ENCODE results near the gene ACVR1. TPM values are rescaled to one million over a fixed set of nuclear protein-coding genes. Genes with fewer than 3 reads are reported as not detected.
A peak's percentile ranks its signal among the peaks of the same experiment; 100 is the strongest.

ACVR1 gene
- total and polyA plus RNA-seq, 4 donors: 21.1 to 24.8 (median 23.2) TPM

DNA sequence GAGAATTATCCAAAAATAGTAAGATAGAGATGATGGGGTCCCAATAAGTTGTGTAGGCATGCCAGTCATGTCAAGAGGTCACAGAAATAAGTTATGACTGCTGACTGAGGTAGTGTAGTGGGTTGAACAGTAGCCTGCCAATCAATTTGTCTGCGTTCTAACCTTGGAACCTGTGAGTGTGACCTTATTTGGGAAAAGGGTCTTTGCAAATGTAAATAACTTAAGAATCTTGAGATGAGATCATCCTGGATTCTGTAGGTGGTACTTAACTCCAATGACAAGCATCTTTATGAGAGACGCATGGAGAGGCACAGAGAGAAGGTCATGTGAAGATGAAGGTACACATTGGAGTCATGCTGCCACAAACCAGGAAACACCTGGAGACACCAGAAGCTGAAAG lies 31.0 kb downstream of the ACVR1 start:
- 86% methylated on average over 2 of the region's 2 CpGs for WGBS (ENCODE audit: insufficient coverage)
- Histone ChIP-seq H3K27ac (ENCODE audit: low read depth, low read length) (no peak overlapping the region), H3K9me3 (ENCODE audit: control insufficient read depth, insufficient read depth, low read length) (no peaks in the 10 kb centered on the region), H3K4me1 (ENCODE audit: control insufficient read depth, insufficient read depth, low read length) (peaks cover 5% of the 10 kb centered on the region), H3K36me3 (ENCODE audit: control insufficient read depth, insufficient read depth, low read length) (no peaks in the 10 kb centered on the region), H3K27me3 (ENCODE audit: control insufficient read depth, insufficient read depth, low read length) (no peaks in the 10 kb centered on the region), H3K4me3 (ENCODE audit: low read depth, low read length) (no peak overlapping the region)
- DNase-seq (ENCODE audit: low read depth in 4 of 6, low spot score in 6 of 6): no peak

DNA sequence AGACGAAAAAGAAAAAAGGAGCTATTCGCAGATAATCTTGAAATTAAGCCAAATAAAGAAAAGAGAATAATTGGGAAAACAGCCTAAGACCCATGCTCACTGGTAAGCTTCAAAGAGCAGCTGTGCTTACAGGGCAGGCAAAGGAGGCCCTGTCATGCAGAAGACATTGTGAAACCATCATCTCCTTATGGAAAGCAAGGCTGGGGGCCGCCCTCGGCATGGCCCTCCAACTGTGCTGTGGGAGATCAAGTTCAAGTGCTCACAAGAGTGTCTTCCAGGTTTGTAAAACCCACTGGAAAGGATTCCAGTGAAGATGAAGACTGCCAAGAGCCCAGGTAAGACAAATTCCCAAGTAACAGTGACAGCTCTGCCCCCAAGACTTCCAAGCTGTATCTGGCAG lies 32.2 kb downstream of the ACVR1 start:
- Histone ChIP-seq H3K9me3 (ENCODE audit: control insufficient read depth, insufficient read depth, low read length) (no peaks in the 10 kb centered on the region), H3K27ac (ENCODE audit: low read depth, low read length) (no peak overlapping the region), H3K27me3 (ENCODE audit: control insufficient read depth, insufficient read depth, low read length) (no peaks in the 10 kb centered on the region), H3K36me3 (ENCODE audit: control insufficient read depth, insufficient read depth, low read length) (no peaks in the 10 kb centered on the region), H3K4me1 (ENCODE audit: control insufficient read depth, insufficient read depth, low read length) (peaks cover 11% of the 10 kb centered on the region), H3K4me3 (ENCODE audit: low read depth, low read length) (no peak overlapping the region)
- DNase-seq (ENCODE audit: low read depth in 4 of 6, low spot score in 6 of 6): peak in 1 of 6 donors; percentile 25
- WGBS (ENCODE audit: insufficient coverage): 44% methylated on average over 2 of the region's 4 CpGs

DNA sequence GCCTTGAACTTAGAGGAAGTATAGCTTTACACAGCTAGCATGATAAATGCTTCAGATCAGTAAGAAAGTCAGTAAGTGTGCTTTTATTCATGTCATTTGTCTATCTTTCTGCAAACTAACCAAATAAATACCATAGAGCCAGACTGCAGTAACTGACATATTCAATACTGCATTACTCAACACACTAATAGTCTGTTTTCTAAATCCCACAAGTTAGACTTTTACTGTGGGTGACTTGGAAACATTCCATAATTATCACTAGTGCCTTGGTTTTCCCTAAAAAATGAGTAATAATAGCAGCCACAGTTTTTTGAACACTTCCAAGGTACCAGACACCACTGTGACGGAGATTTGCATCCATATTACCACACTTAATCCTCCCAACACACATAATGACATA lies 33.0 kb downstream of the ACVR1 start:
- Histone ChIP-seq H3K9me3 (ENCODE audit: control insufficient read depth, insufficient read depth, low read length) (no peaks in the 10 kb centered on the region), H3K27me3 (ENCODE audit: control insufficient read depth, insufficient read depth, low read length) (no peaks in the 10 kb centered on the region), H3K36me3 (ENCODE audit: control insufficient read depth, insufficient read depth, low read length) (no peaks in the 10 kb centered on the region), H3K4me1 (ENCODE audit: control insufficient read depth, insufficient read depth, low read length) (peaks cover 17% of the 10 kb centered on the region), H3K27ac (ENCODE audit: low read depth, low read length) (no peak overlapping the region), H3K4me3 (ENCODE audit: low read depth, low read length) (no peak overlapping the region)
- DNase-seq (ENCODE audit: low read depth in 4 of 6, low spot score in 6 of 6): no peak
- WGBS (ENCODE audit: insufficient coverage): 100% methylated on average over 1 of the region's 1 CpG

DNA sequence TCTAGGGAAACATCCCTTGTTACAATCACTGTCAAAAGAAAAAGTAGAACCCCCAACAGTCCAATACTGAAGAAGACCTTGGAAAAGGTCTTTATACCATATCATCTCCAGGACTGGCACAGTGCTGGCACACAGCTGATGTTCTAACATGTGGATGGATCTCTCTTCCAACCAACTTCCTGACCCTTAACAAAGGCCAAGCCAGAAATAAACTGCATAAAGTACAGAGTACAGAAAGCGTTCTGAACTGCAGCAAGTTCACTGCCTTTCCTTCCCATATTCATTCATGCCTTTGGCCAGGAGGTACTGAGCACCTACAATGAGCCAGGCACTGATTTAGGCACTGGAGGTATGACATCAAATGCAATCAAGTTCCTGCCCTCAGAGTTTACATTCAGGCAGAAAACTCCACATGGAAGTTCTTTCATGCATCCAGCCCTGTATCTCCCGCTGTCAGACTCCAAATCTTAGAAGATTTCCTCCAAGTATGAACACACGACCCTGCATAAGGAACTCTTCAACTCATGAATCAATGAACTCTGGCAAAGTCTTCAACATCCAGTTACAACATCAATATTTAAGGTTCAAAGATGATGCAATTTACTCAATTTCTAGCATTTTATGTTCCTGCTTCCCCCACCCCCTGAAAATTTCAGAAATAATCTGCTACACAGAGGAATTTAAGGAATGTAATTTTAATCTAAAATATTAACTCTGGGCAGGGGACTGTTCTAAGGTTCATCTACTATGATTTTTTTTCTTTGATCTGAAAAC lies 33.8 kb downstream of the ACVR1 start:
- Histone ChIP-seq H3K4me1 (ENCODE audit: control insufficient read depth, insufficient read depth, low read length) (peaks cover 21% of the 10 kb centered on the region), H3K36me3 (ENCODE audit: control insufficient read depth, insufficient read depth, low read length) (no peaks in the 10 kb centered on the region), H3K27me3 (ENCODE audit: control insufficient read depth, insufficient read depth, low read length) (no peaks in the 10 kb centered on the region), H3K4me3 (ENCODE audit: low read depth, low read length) (no peak overlapping the region), H3K27ac (ENCODE audit: low read depth, low read length) (no peak overlapping the region), H3K9me3 (ENCODE audit: control insufficient read depth, insufficient read depth, low read length) (no peaks in the 10 kb centered on the region)
- no peak for DNase-seq (ENCODE audit: low read depth in 4 of 6, low spot score in 6 of 6)
- 94% methylated on average over 3 of the region's 3 CpGs for WGBS (ENCODE audit: insufficient coverage)

DNA sequence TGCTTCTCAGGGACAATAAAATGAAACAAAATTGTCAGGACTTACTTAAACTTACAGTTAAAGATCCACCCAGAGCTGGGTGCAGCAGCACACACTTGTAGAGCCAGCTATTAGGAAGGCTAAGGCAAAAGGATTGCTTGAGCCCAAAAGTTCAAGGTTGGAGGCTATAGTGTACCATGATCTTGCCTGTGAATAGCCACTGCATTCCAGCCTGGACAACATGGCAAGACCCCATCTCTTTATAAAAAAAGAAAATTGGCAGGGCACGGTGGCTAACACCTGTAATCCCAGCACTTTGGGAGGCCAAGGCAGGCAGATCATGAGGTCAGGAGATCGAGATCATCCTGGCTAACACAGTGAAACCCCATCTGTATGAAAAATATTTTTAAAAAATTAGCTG lies 34.6 kb downstream of the ACVR1 start:
- WGBS (ENCODE audit: insufficient coverage): no CpG with 5 or more reads among the region's 2 CpGs
- Histone ChIP-seq H3K4me1 (ENCODE audit: control insufficient read depth, insufficient read depth, low read length) (peaks cover 21% of the 10 kb centered on the region), H3K27me3 (ENCODE audit: control insufficient read depth, insufficient read depth, low read length) (no peaks in the 10 kb centered on the region), H3K27ac (ENCODE audit: low read depth, low read length) (no peak overlapping the region), H3K4me3 (ENCODE audit: low read depth, low read length) (no peak overlapping the region), H3K9me3 (ENCODE audit: control insufficient read depth, insufficient read depth, low read length) (no peaks in the 10 kb centered on the region), H3K36me3 (ENCODE audit: control insufficient read depth, insufficient read depth, low read length) (no peaks in the 10 kb centered on the region)
- DNase-seq (ENCODE audit: low read depth in 4 of 6, low spot score in 6 of 6): no peak

DNA sequence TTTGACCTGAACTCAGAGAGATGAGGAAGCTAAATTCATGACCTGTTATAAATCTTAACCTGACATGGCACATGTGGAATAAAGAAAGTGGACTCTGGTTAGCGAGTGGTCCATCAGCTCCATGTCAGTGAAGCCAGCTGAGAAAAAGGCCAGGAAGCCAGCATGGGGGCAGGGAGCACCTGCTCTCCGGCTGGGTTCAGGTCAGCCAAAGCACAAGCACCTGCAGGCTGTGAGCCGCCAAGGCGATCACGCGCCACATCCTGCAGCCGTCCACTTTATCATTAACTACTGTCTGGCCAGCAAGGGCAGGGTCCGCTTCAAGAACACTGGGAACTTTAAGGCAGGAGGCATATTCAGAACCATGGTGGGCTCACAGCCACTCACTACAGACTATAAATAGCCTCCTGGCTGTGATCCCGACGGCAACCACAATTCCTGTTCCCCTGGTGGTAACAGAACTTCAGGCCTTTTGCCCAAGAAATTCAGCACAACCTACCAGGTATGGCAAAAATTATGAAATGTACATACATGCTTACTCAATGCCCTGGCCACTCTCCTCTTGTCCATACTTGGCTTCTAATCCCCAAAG lies 35.5 kb downstream of the ACVR1 start:
- DNase-seq (ENCODE audit: low read depth in 4 of 6, low spot score in 6 of 6): peak in 2 of 6 donors; percentile 31 to 79
- no peak overlapping the region for H3K27ac ChIP-seq (ENCODE audit: low read depth, low read length)
- 49% methylated on average over 8 of the region's 10 CpGs for WGBS (ENCODE audit: insufficient coverage)
- no peaks in the 10 kb centered on the region for H3K9me3 ChIP-seq (ENCODE audit: control insufficient read depth, insufficient read depth, low read length)
- no peaks in the 10 kb centered on the region for H3K27me3 ChIP-seq (ENCODE audit: control insufficient read depth, insufficient read depth, low read length)
- H3K36me3 ChIP-seq (ENCODE audit: control insufficient read depth, insufficient read depth, low read length): no peaks in the 10 kb centered on the region
- H3K4me3 ChIP-seq (ENCODE audit: low read depth, low read length): no peak overlapping the region
- peaks cover 21% of the 10 kb centered on the region for H3K4me1 ChIP-seq (ENCODE audit: control insufficient read depth, insufficient read depth, low read length)

DNA sequence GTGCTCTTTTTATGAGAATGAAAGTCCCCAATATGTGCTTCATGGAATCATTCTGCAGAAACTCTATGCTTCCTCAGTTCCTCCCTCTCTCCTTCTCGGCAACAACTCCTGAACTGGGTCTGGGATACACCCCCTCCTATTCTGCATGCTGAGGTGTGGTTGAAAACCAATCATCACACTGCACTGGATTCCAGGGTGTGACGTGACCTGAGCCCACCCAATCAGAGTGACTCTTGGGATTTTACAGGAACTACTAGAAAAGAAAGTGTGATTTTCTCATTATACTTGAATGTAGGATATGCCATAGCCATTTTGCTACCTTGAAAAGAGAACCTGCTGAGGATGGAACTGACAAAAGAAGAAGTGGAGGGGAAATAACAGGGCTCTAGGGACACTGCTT lies 36.3 kb downstream of the ACVR1 start:
- H3K27me3 ChIP-seq (ENCODE audit: control insufficient read depth, insufficient read depth, low read length): no peaks in the 10 kb centered on the region
- H3K4me1 ChIP-seq (ENCODE audit: control insufficient read depth, insufficient read depth, low read length): peaks cover 21% of the 10 kb centered on the region
- H3K36me3 ChIP-seq (ENCODE audit: control insufficient read depth, insufficient read depth, low read length): no peaks in the 10 kb centered on the region
- no peak for DNase-seq (ENCODE audit: low read depth in 4 of 6, low spot score in 6 of 6)
- H3K4me3 ChIP-seq (ENCODE audit: low read depth, low read length): no peak overlapping the region
- no peaks in the 10 kb centered on the region for H3K9me3 ChIP-seq (ENCODE audit: control insufficient read depth, insufficient read depth, low read length)
- no CpG with 5 or more reads among the region's 2 CpGs for WGBS (ENCODE audit: insufficient coverage)
- H3K27ac ChIP-seq (ENCODE audit: low read depth, low read length): peak overlapping the region; percentile 12

DNA sequence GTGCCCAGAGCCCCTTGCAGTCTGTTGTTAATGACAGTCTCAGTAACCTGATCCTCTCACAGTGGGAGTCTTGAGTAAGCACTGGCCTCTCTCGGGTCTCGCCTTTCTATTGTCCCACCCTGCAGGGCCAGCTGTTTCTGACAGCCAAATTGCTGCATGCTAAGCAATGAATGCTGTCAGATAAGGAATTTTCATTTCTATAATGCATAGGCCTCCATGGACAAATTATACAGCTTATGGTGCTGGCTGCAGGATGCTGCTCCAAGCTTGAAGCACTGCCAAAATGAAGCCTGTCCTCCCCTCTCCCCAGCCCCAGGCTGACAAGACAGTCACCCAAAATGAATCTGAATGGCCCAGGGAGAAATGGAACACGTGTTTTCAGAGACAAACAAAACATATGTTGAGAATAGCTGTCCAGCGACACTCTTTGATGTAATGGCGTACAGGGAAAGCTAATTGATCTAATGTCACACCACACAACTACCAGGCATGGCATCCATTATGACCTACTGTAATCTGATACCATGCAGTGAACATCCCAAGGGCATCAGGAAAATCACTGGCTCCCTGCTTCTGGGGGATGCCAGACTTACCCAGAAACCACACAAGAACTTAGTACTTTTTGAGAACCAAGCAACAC lies 36.8 kb downstream of the ACVR1 start:
- H3K27ac ChIP-seq (ENCODE audit: low read depth, low read length): peak overlapping the region; percentile 54

DNA sequence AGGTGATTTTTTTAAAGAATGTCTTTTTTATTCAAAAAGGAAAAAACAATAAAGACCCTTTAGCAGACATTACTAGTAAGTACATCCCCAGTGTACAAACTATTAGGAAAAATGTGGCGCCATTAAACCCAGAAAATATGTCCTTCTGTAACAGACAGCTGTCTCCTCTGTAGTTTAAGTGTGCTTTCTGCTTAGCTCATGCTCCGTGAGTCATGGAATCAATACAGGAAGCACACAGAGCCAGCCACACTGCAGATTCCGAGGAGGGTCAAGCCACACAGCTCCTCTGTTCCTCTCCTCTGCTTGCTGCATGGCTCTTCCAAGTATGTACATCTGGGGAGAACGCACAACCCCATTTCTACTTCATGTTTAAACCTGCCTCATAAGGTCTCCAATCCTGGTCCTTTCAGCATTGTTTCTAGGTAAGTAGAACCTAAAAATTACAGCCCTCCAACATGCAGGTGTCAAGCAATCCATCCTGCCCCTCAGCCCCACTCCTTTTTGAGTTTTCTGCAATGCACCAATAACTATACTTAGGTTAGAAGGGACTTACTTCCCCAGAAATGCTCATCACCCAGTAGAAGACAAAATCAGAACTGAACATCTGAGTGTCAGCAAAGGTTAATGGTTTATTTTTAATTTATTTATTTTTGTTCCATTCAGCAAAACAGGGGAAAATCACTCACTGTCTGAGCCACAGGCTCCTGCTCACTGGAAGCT lies 37.5 kb downstream of the ACVR1 start:
- peak in 3 of 6 donors; percentile 26 to 69 (median 54) for DNase-seq (ENCODE audit: low read depth in 4 of 6, low spot score in 6 of 6)
- Histone ChIP-seq H3K27ac (ENCODE audit: low read depth, low read length) (peak overlapping the region; percentile 54), H3K27me3 (ENCODE audit: control insufficient read depth, insufficient read depth, low read length) (no peaks in the 10 kb centered on the region), H3K36me3 (ENCODE audit: control insufficient read depth, insufficient read depth, low read length) (no peaks in the 10 kb centered on the region), H3K4me1 (ENCODE audit: control insufficient read depth, insufficient read depth, low read length) (peaks cover 21% of the 10 kb centered on the region), H3K9me3 (ENCODE audit: control insufficient read depth, insufficient read depth, low read length) (no peaks in the 10 kb centered on the region), H3K4me3 (ENCODE audit: low read depth, low read length) (peak overlapping the region; percentile 9)
- WGBS (ENCODE audit: insufficient coverage): 25% methylated on average over 3 of the region's 4 CpGs

More for the DNA sequence above, 36.8 kb downstream of the ACVR1 start:
- DNase-seq (ENCODE audit: low read depth in 4 of 6, low spot score in 6 of 6): peak in 3 of 6 donors; percentile 50 to 88 (median 78)
- 67% methylated on average over 1 of the region's 5 CpGs for WGBS (ENCODE audit: insufficient coverage)
- no peaks in the 10 kb centered on the region for H3K36me3 ChIP-seq (ENCODE audit: control insufficient read depth, insufficient read depth, low read length)
- H3K27me3 ChIP-seq (ENCODE audit: control insufficient read depth, insufficient read depth, low read length): no peaks in the 10 kb centered on the region
- no peak overlapping the region for H3K4me3 ChIP-seq (ENCODE audit: low read depth, low read length)
- H3K9me3 ChIP-seq (ENCODE audit: control insufficient read depth, insufficient read depth, low read length): no peaks in the 10 kb centered on the region
- H3K4me1 ChIP-seq (ENCODE audit: control insufficient read depth, insufficient read depth, low read length): peaks cover 21% of the 10 kb centered on the region
